CD14-positive monocyte (primary cell): ENCODE measurements around the gene CCNL2. TPM values are rescaled to one million over a fixed set of nuclear protein-coding genes. Genes with fewer than 3 reads are reported as not detected.

Source experiments
- DNase-seq, 3 donors: peaks; one replicate each; pipeline ENCODE4 v3.0.0-alpha.2; 2011 to 2022
- H2AFZ ChIP-seq: 2 replicates; pipeline ENCODE4 v1.6.0; 2012; ENCODE audit warnings: mild to moderate bottlenecking, low read depth, low read length, inconsistent platforms; ENCODE audit not compliant: insufficient read depth, poor library complexity, severe bottlenecking
- H3K27ac ChIP-seq, 2 donors: 1 replicate in 1 of 2; 2 replicates in 1 of 2; pipeline ENCODE4 v1.5.1; 2012 to 2013; ENCODE audit warnings: low read length in 2 of 2, control low read depth in 1 of 2, inconsistent platforms in 1 of 2, low read depth in 1 of 2, mild to moderate bottlenecking in 1 of 2
- H3K27me3 ChIP-seq, 2 donors: one replicate each; pipeline versions ENCODE4 v1.6.0 to v1.6.1; 2011 to 2013; ENCODE audit warnings: low read length in 2 of 2; ENCODE audit not compliant: control insufficient read depth in 2 of 2, insufficient read depth in 2 of 2
- H3K36me3 ChIP-seq, 2 donors: replicated peaks in 1 of 2; 1 replicate in 1 of 2; 2 replicates in 1 of 2; pipeline versions ENCODE4 v1.5.1 to v1.6.1; 2012 to 2013; ENCODE audit warnings: low read length in 2 of 2, control low read depth in 1 of 2, inconsistent platforms in 1 of 2, mild to moderate bottlenecking in 1 of 2; ENCODE audit not compliant: insufficient read depth in 2 of 2, control insufficient read depth in 1 of 2
- H3K4me1 ChIP-seq, 2 donors: 1 replicate in 1 of 2; 2 replicates in 1 of 2; pipeline versions ENCODE4 v1.5.1 to v1.6.1; 2012 to 2013; ENCODE audit warnings: low read length in 2 of 2, control low read depth in 1 of 2, inconsistent platforms in 1 of 2, mild to moderate bottlenecking in 1 of 2, moderate library complexity in 1 of 2; ENCODE audit not compliant: insufficient read depth in 2 of 2, control insufficient read depth in 1 of 2
- H3K4me2 ChIP-seq: replicated peaks from 2 replicates; pipeline ENCODE3; 2012; ENCODE audit warnings: low read length, moderate library complexity, mild to moderate bottlenecking; ENCODE audit not compliant: poor library complexity, severe bottlenecking; ENCODE audit errors: extremely low read depth
- H3K4me3 ChIP-seq, 3 experiments: fragments of 200-600 bp in 1 of 3; sonication (generic) in 1 of 3; replicated peaks in 1 of 3; 1 replicate in 2 of 3; 2 replicates in 1 of 3; pipeline ENCODE4 v1.5.1; 2011 to 2013; ENCODE audit warnings: low read length in 3 of 3, mild to moderate bottlenecking in 3 of 3, control low read depth in 2 of 3, low read depth in 2 of 3, inconsistent platforms in 1 of 3, moderate library complexity in 1 of 3
- H3K79me2 ChIP-seq: 2 replicates; pipeline ENCODE4 v1.6.0; 2012; ENCODE audit warnings: mild to moderate bottlenecking, control low read depth, inconsistent platforms, low read length, moderate library complexity; ENCODE audit not compliant: insufficient read depth
- H3K9ac ChIP-seq: 2 replicates; pipeline ENCODE4 v1.6.0; 2017; ENCODE audit warnings: low read length, mild to moderate bottlenecking; ENCODE audit not compliant: insufficient read depth, poor library complexity, severe bottlenecking
- H3K9me3 ChIP-seq, 2 donors: replicated peaks in 1 of 2; 1 replicate in 1 of 2; 2 replicates in 1 of 2; pipeline versions ENCODE4 v1.5.1 to v1.6.1; 2012 to 2013; ENCODE audit warnings: low read length in 2 of 2, control low read depth in 1 of 2; ENCODE audit not compliant: control insufficient read depth in 1 of 2, insufficient read depth in 1 of 2
- H4K20me1 ChIP-seq: 2 replicates; pipeline ENCODE4 v1.6.0; 2012; ENCODE audit warnings: mild to moderate bottlenecking, low read length, control low read depth, moderate library complexity; ENCODE audit not compliant: insufficient read depth
- H3K27ac Mint-ChIP-seq, 7 donors: one replicate each; pipeline ENCODE4 v1.8.0; 2020; ENCODE audit warnings: mild to moderate bottlenecking in 7 of 7, mixed read lengths in 7 of 7, moderate library complexity in 6 of 7, inconsistent platforms in 2 of 7
- H3K27me3 Mint-ChIP-seq, 3 donors: one replicate each; pipeline ENCODE4 v1.8.0; 2021 to 2022; ENCODE audit warnings: low read depth in 3 of 3, mild to moderate bottlenecking in 3 of 3, mixed read lengths in 3 of 3, moderate library complexity in 3 of 3, inconsistent platforms in 1 of 3
- H3K36me3 Mint-ChIP-seq, 2 donors: one replicate each; pipeline ENCODE4 v1.8.0; 2020; ENCODE audit warnings: mixed read lengths in 2 of 2, inconsistent platforms in 1 of 2, mild to moderate bottlenecking in 1 of 2
- H3K4me1 Mint-ChIP-seq: one replicate; pipeline ENCODE4 v1.8.0; 2020; ENCODE audit warnings: mild to moderate bottlenecking, mixed read lengths
- H3K4me3 Mint-ChIP-seq, 2 donors: one replicate each; pipeline ENCODE4 v1.8.0; 2020; ENCODE audit warnings: mild to moderate bottlenecking in 2 of 2, mixed read lengths in 2 of 2, moderate library complexity in 1 of 2
- H3K9me3 Mint-ChIP-seq, 7 donors: one replicate each; pipeline ENCODE4 v1.8.0; 2020 to 2022; ENCODE audit warnings: mixed read lengths in 7 of 7, mild to moderate bottlenecking in 6 of 7, moderate library complexity in 6 of 7, inconsistent platforms in 2 of 7
- CTCF ChIP-seq: fragments of 200-600 bp; IDR thresholded peaks from one replicate; pipeline ENCODE4 v1.8.0; 2022; ENCODE audit warnings: antibody characterized with exemption, mild to moderate bottlenecking
- WGBS: methylation state at CpG from one replicate; pipeline ENCODE4 v1.1.5; 2013; ENCODE audit warnings: missing lambda C conversion rate; ENCODE audit not compliant: insufficient coverage; 5-methylcytosine and 5-hydroxymethylcytosine counted together
- intact Hi-C, 2 donors: fragments of 100-400 bp; cut with micrococcal nuclease; formaldehyde crosslinking; loops; one replicate each; pipeline versions ENCODE4 v1.15.0 to v1.15.1; 2023
- polyA plus RNA-seq, 3 donors: library from polyadenylated mRNA; depleted of rRNA in 1 of 3; unstranded in 2 of 3; stranded (reverse) in 1 of 3; fragments of 300-500 nt in 2 of 3; fragments of >200 nt in 1 of 3; fragmentation: Illumina TruSeq in 2 of 3; gene quantifications; 1 replicate in 2 of 3; 2 replicates in 1 of 3; pipeline ENCODE4 v1.2.3, GENCODE V29; 2012 to 2021

The CCNL2 gene
- polyA plus RNA-seq, 3 donors: 8.6 to 178 (median 10.4) TPM

- Histone ChIP-seq H3K4me2 (no peak within 1 kb of the TSS), H3K9me3 (no peaks in the 10 kb centered on the region), H3K36me3 (no peaks in the 10 kb centered on the region), H3K4me1 (no peaks in the 10 kb centered on the region), H3K27me3 (peaks cover 2 to 19% of the 10 kb centered on the region in 2 donors), H3K79me2 (no peaks in the 10 kb centered on the region), H3K9ac (no peak within 1 kb of the TSS), H3K27ac (no peak within 1 kb of the TSS), H2AFZ (no peak within 1 kb of the TSS), H4K20me1 (no peaks in the 10 kb centered on the region), H3K4me3 (no peak within 1 kb of the TSS)
- WGBS: 90% methylated on average over 11 of the region's 18 CpGs
- Mint-ChIP-seq H3K4me1 (no peaks in the 10 kb centered on the region), H3K36me3 (no peaks in the 10 kb centered on the region), H3K4me3 (peak within 1 kb of the TSS in 1 of 2 donors; percentile 51), H3K9me3 (peaks cover 0 to 4% (median 0%) of the 10 kb centered on the region in 7 donors), H3K27ac (no peak within 1 kb of the TSS), H3K27me3 (peaks cover 24 to 54% (median 27%) of the 10 kb centered on the region in 3 donors)
- intact Hi-C loops: no loop called here
- no peak for DNase-seq
- no peak for TF ChIP-seq CTCF
These were observed 22.2 kb upstream of the CCNL2 start, which contains the start of gene ANKRD65 for GRCh38 chr1:1421147-1421906. Gene ANKRD65, minus strand, starts transcription at chr1:1421276. Its CDS starts 271 bp downstream, at chr1:1421005.

GRCh38 chr1:1420654-1421141, 21.6 kb upstream of the CCNL2 start:
- Histone ChIP-seq H3K4me2 (no peak overlapping the region), H4K20me1 (no peaks in the 10 kb centered on the region), H2AFZ (no peak overlapping the region), H3K27me3 (peaks cover 2 to 18% of the 10 kb centered on the region in 2 donors), H3K9ac (no peak overlapping the region), H3K4me3 (no peak overlapping the region), H3K27ac (no peak overlapping the region), H3K4me1 (no peaks in the 10 kb centered on the region), H3K79me2 (no peaks in the 10 kb centered on the region), H3K9me3 (no peaks in the 10 kb centered on the region), H3K36me3 (no peaks in the 10 kb centered on the region)
- intact Hi-C loops: no loop called here
- TF ChIP-seq CTCF: no peak
- H3K4me3 Mint-ChIP-seq: peak overlapping the region in 1 of 2 donors; percentile 51
- H3K36me3 Mint-ChIP-seq: no peaks in the 10 kb centered on the region
- DNase-seq: no peak
- H3K9me3 Mint-ChIP-seq: peaks cover 0 to 4% (median 0%) of the 10 kb centered on the region in 7 donors
- 91% methylated on average over 7 of the region's 12 CpGs for WGBS
- H3K27me3 Mint-ChIP-seq: peaks cover 21 to 48% (median 24%) of the 10 kb centered on the region in 3 donors
- H3K27ac Mint-ChIP-seq: no peak overlapping the region
- H3K4me1 Mint-ChIP-seq: no peaks in the 10 kb centered on the region
